Measurements from ENCODE around the gene PCDHAC1. TPM values are rescaled to one million over a fixed set of nuclear protein-coding genes. Genes with fewer than 3 reads are reported as not detected.

Gene PCDHAC1
- total RNA-seq, 1 experiment from 2014 or later = 6.2 TPM

DNA sequence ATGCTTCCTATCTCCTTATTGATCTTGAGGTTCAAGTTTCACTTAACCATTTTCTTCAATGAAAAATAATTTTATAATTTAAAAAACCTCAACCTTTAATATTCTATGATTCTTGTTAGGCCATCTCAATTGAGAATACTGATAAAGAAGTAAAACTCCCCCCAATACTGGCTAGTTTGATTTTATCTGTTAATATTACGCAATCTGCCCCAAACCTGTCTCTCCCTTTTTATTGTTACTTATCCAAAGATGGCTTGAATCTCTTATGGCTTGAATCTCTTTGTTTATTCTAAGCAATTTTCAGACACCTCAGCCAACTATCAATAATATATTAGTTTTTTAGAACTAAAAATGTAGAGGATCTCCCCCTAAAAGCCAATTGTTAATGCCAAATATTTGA lies 36.1 kb downstream of the PCDHAC1 start:
- Histone ChIP-seq H3K79me2 (ENCODE audit: low read length) (peaks cover 4% of the 10 kb centered on the region; the same call in 1 of the 2 replicates), H3K27me3 (ENCODE audit: low read length) (no peaks in the 10 kb centered on the region), H3K9me3 (ENCODE audit: low read length) (no peaks in the 10 kb centered on the region), H3K9me2 (replicated peaks; ENCODE audit: low read length) (no peaks in the 10 kb centered on the region), H3K4me2 (ENCODE audit: low read length) (no peak overlapping the region), H3F3A (ENCODE audit: low read length, unreplicated experiment) (no peaks in the 10 kb centered on the region), H4K20me1 (ENCODE audit: low read length) (no peaks in the 10 kb centered on the region), H3K4me1 (ENCODE audit: insufficient read depth, low read length) (peaks cover 10% of the 10 kb centered on the region; the same call in 1 of the 2 replicates), H2AFZ (ENCODE audit: low read length) (no peak overlapping the region), H3K4me3 (ENCODE audit: low read length) (no peak overlapping the region), H3K9ac (ENCODE audit: low read length) (no peak overlapping the region), H3K27ac (ENCODE audit: low read length) (no peak overlapping the region), H3K36me3 (ENCODE audit: low read depth, low read length) (no peaks in the 10 kb centered on the region)
- CTCF ChIA-PET = no interaction called here
- intact Hi-C loops (cut with micrococcal nuclease) = no loop called here
- TF ChIP-seq EZH2 (IDR thresholded peaks at IDR 0.05; ENCODE audit: low read length, unreplicated experiment) (no peak), EZH2phosphoT487 (IDR thresholded peaks at IDR 0.05; ENCODE audit: borderline replicate concordance, low read length) (no peak)
- TF ChIP-seq, protein P1, sequence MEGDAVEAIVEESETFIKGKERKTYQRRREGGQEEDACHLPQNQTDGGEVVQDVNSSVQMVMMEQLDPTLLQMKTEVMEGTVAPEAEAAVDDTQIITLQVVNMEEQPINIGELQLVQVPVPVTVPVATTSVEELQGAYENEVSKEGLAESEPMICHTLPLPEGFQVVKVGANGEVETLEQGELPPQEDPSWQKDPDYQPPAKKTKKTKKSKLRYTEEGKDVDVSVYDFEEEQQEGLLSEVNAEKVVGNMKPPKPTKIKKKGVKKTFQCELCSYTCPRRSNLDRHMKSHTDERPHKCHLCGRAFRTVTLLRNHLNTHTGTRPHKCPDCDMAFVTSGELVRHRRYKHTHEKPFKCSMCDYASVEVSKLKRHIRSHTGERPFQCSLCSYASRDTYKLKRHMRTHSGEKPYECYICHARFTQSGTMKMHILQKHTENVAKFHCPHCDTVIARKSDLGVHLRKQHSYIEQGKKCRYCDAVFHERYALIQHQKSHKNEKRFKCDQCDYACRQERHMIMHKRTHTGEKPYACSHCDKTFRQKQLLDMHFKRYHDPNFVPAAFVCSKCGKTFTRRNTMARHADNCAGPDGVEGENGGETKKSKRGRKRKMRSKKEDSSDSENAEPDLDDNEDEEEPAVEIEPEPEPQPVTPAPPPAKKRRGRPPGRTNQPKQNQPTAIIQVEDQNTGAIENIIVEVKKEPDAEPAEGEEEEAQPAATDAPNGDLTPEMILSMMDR (conservative IDR thresholded peaks at IDR 0.05; ENCODE audit: low read depth, low read length) = no peak
- ATAC-seq (no peak), DNase-seq (no peak)
- POLR2A ChIA-PET (ENCODE audit: unreplicated experiment) = no interaction called here
- no TSS peak for BruUV-seq (replicated peaks)

- ChIA-PET CTCF (no interaction called here), POLR2A (ENCODE audit: unreplicated experiment) (no interaction called here)
- no peak overlapping the region for H2AFZ ChIP-seq (ENCODE audit: low read length)
- no peak for DNase-seq
- TF ChIP-seq EZH2phosphoT487 (IDR thresholded peaks at IDR 0.05; ENCODE audit: borderline replicate concordance, low read length) (no peak), EZH2 (IDR thresholded peaks at IDR 0.05; ENCODE audit: low read length, unreplicated experiment) (no peak)
- TF ChIP-seq, protein P1 (conservative IDR thresholded peaks at IDR 0.05; ENCODE audit: low read depth, low read length) = no peak
- no TSS peak for BruUV-seq (replicated peaks)
- H3K4me3 ChIP-seq (ENCODE audit: low read length) = no peak overlapping the region
- no peak for ATAC-seq
- no peaks in the 10 kb centered on the region for H3K36me3 ChIP-seq (ENCODE audit: low read depth, low read length)
- no peaks in the 10 kb centered on the region for H3K9me3 ChIP-seq (ENCODE audit: low read length)
- H3K9me2 ChIP-seq (replicated peaks; ENCODE audit: low read length) = no peaks in the 10 kb centered on the region
- no peak overlapping the region for H3K9ac ChIP-seq (ENCODE audit: low read length)
- H4K20me1 ChIP-seq (ENCODE audit: low read length) = no peaks in the 10 kb centered on the region
- peaks cover 11% of the 10 kb centered on the region; the same call in 1 of the 2 replicates for H3K79me2 ChIP-seq (ENCODE audit: low read length)
- no peaks in the 10 kb centered on the region for H3K27me3 ChIP-seq (ENCODE audit: low read length)
- peaks cover 11% of the 10 kb centered on the region; the same call in 1 of the 2 replicates for H3K4me1 ChIP-seq (ENCODE audit: insufficient read depth, low read length)
- H3K4me2 ChIP-seq (ENCODE audit: low read length) = no peak overlapping the region
- intact Hi-C loops (cut with micrococcal nuclease) = no loop called here
- no peaks in the 10 kb centered on the region for H3F3A ChIP-seq (ENCODE audit: low read length, unreplicated experiment)
- H3K27ac ChIP-seq (ENCODE audit: low read length) = no peak overlapping the region
Measured at GRCh38 chr5:140964356-140964755, 38.3 kb downstream of the PCDHAC1 start.

DNA sequence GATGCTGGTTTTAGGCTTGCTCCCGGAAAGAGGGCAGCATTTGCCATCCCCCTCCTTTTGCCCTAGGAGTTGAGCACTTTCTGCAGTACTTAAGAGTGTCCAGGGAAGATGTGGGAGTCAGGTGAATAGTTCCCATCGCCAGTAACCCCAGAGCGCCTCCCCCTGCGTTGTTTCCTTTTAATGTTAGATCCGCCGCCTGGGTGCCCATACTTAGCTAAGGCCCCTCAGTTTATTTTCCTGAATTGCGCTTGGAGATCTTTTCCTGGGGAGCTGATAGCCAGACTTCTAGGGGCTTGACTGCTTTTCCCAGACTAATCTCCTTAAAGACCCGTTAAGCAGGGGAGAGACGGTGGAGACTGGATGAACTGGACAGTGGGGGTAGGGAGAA lies 39.8 kb downstream of the PCDHAC1 start:
- intact Hi-C loops (cut with micrococcal nuclease) = loop anchor here (1.0 to 5.0 kb wide), 3 partner anchors 36 to 74 kb away; partner anchors contain the start of gene PCDHAC1
- Histone ChIP-seq H3F3A (ENCODE audit: low read length, unreplicated experiment) (no peaks in the 10 kb centered on the region), H3K4me1 (ENCODE audit: insufficient read depth, low read length) (peaks cover 16% of the 10 kb centered on the region), H4K20me1 (ENCODE audit: low read length) (no peaks in the 10 kb centered on the region), H3K9ac (ENCODE audit: low read length) (peak overlapping the region; percentile 42; the same call in 1 of the 2 replicates), H3K4me2 (ENCODE audit: low read length) (peak overlapping the region; percentile 97), H3K27me3 (ENCODE audit: low read length) (no peaks in the 10 kb centered on the region), H3K79me2 (ENCODE audit: low read length) (peaks cover 11% of the 10 kb centered on the region; the same call in 1 of the 2 replicates), H3K9me3 (ENCODE audit: low read length) (no peaks in the 10 kb centered on the region), H2AFZ (ENCODE audit: low read length) (peak overlapping the region; percentile 94), H3K9me2 (replicated peaks; ENCODE audit: low read length) (no peaks in the 10 kb centered on the region), H3K4me3 (ENCODE audit: low read length) (peak overlapping the region; percentile 90), H3K27ac (ENCODE audit: low read length) (no peak overlapping the region), H3K36me3 (ENCODE audit: low read depth, low read length) (no peaks in the 10 kb centered on the region)
- peak; percentile 8 for DNase-seq
- POLR2A ChIA-PET (ENCODE audit: unreplicated experiment) = interaction anchor here (0.6 to 1.7 kb wide), 2 partner anchors 45 to 74 kb away, joined by 4 to 6 read pairs; no protein-coding TSS in a partner anchor
- CTCF ChIA-PET = interaction anchor here (1.2 to 1.4 kb wide), 2 partner anchors 74 to 145 kb away, joined by 4 to 7 read pairs; partner anchors contain the start of gene PCDHA5
- TSS peak; percentile 71 for BruUV-seq (replicated peaks)
- peak; percentile 36 for ATAC-seq
- TF ChIP-seq EZH2 (IDR thresholded peaks at IDR 0.05; ENCODE audit: low read length, unreplicated experiment) = no peak
- TF ChIP-seq, protein P1 (conservative IDR thresholded peaks at IDR 0.05; ENCODE audit: low read depth, low read length) = no peak

Measured in PC-3 (cell line).